Heart left ventricle (tissue), 16 donors: ENCODE data around the gene RBMS3. TPM values are rescaled to one million over a fixed set of nuclear protein-coding genes. Genes with fewer than 3 reads are reported as not detected.

Experiments
- ATAC-seq, 4 donors: fragments of 200-7000 bp; cut with Tn5 transposase; one replicate each; pipeline ENCODE4 v1.9.1; 2020 to 2022; ENCODE audit warnings: moderate library complexity in 4 of 4, mild to moderate bottlenecking in 3 of 4, moderate number of reproducible peaks in 1 of 4
- DNase-seq, 5 donors: peaks; one replicate each; pipeline ENCODE4 v3.0.0-alpha.2; 2020
- H3K27ac ChIP-seq, 12 donors: fragments of 200-600 bp; sonication (generic) in 4 of 12; one replicate each; pipeline versions ENCODE4 v1.5.0 to v1.8.0; 2016 to 2022; ENCODE audit warnings: mild to moderate bottlenecking in 2 of 12
- H3K27me3 ChIP-seq, 9 donors: fragments of 200-600 bp; sonication (generic) in 2 of 9; one replicate each; pipeline versions ENCODE4 v1.5.1 to v1.8.0; 2016 to 2022; ENCODE audit warnings: mild to moderate bottlenecking in 3 of 9
- H3K36me3 ChIP-seq, 9 donors: fragments of 200-600 bp; sonication (generic) in 2 of 9; one replicate each; pipeline versions ENCODE4 v1.5.0 to v1.8.0; 2018 to 2022; ENCODE audit warnings: mild to moderate bottlenecking in 2 of 9
- H3K4me1 ChIP-seq, 12 donors: fragments of 200-600 bp; sonication (generic) in 4 of 12; one replicate each; pipeline versions ENCODE4 v1.5.0 to v1.8.0; 2016 to 2022; ENCODE audit warnings: mild to moderate bottlenecking in 3 of 12
- H3K4me3 ChIP-seq, 12 donors: fragments of 200-600 bp; sonication (generic) in 4 of 12; one replicate each; pipeline versions ENCODE4 v1.5.0 to v1.8.0; 2017 to 2022; ENCODE audit warnings: mild to moderate bottlenecking in 9 of 12, moderate library complexity in 4 of 12
- H3K9me3 ChIP-seq, 12 donors: fragments of 200-600 bp; sonication (generic) in 4 of 12; one replicate each; pipeline versions ENCODE4 v1.5.0 to v1.8.0; 2016 to 2022; ENCODE audit warnings: mild to moderate bottlenecking in 1 of 12
- CTCF ChIP-seq, 12 donors: fragments of 200-600 bp; sonication (generic) in 4 of 12; IDR thresholded peaks; one replicate each; pipeline versions ENCODE4 v1.5.0 to v1.8.0; 2018 to 2022; ENCODE audit warnings: antibody characterized with exemption in 12 of 12, mild to moderate bottlenecking in 5 of 12
- POLR2A ChIP-seq, 2 donors: fragments of 450-650 bp; IDR thresholded peaks; one replicate each; pipeline ENCODE4 v1.6.1; 2017; ENCODE audit warnings: antibody characterized with exemption in 2 of 2, mild to moderate bottlenecking in 2 of 2, moderate library complexity in 2 of 2
- WGBS, 4 donors: extraction: QIAGEN DNeasy Blood & Tissue Kit in 2 of 4; methylation state at CpG; one replicate each; pipeline versions ENCODE4 v1.1.5 to v1.1.7; 2013 to 2018; 5-methylcytosine and 5-hydroxymethylcytosine counted together
- intact Hi-C, 10 donors: fragments of 100-400 bp; cut with DNase I; formaldehyde crosslinking; loops; one replicate each; pipeline versions ENCODE4 v1.11.1 to v1.14.2; 2022
- polyA plus RNA-seq, 2 donors: library from polyadenylated mRNA; stranded (reverse); fragments of 200-250 nt; gene quantifications; one replicate each; pipeline ENCODE4 v1.2.3, GENCODE V29; 2013
- total RNA-seq, 9 donors: library from RNA; depleted of rRNA in 2 of 9; stranded (reverse); fragments of >200 nt in 2 of 9; fragmentation: NEBNext Ultra II Directional in 3 of 9; extraction: Animal tissue kit (Norgen Biotek cat#: 25700) in 3 of 9; gene quantifications; one replicate each; pipeline versions ENCODE4 v1.1.0 to v1.2.4, GENCODE V29; 2016 to 2023
- donor health status: ischemic (EF 13 %, LVEDD 7.1; RV severe dilation, severe dysfunction).
- donor health status: healthy with polysubstance abuse.
- donor health status: DM: no; HTN: yes; CAD: no.
- donor health status: DM: no; HTN: no; CAD: no.
- donor health status: ischemic (EF 25% LVEDD 6.9; RV normal size, moderate dysfunction).
- donor health status: ischemic (EF 25% LVEDD 5.7; RV mildly dilated, moderate dysfunction).
- donor health status: healthy.
- donor health status: DM: yes; HTN: yes; CAD: no.
- donor health status: ischemic (EF 35%, LVEDD 5.7; RV mildly dilated, moderate dysfunction).
- donor health status: nonischemic (EF 11% LVEDD 7.7; RV severe dilation, severe dysfunction).
- donor health status: DM: yes; HTN: yes; CAD: no.
- donor health status: PGD.
- donor health status: ischemic (EF 29% LVEDD 5.4; RV normal size, mild dysfunction).
- donor health status: nonischemic (EF 23%, LVEDD 6.1; RV moderate dilation, normal function).

RBMS3 gene
- total and polyA plus RNA-seq, 11 donors: 4.8 to 35.6 (median 26.1) TPM

GRCh38 chr3:29346828-29347227 lies 66.0 kb downstream of the RBMS3 start:
- ATAC-seq (no peak), DNase-seq (no peak)
- no peaks in the 10 kb centered on the region for H3K36me3 ChIP-seq
- H3K9me3 ChIP-seq: no peaks in the 10 kb centered on the region
- 77 to 100% (median 96%) methylated on average over 1 of the region's 1 CpG for WGBS, 4 donors
- no peak overlapping the region for H3K27ac ChIP-seq
- intact Hi-C loops: no loop called here
- no peak overlapping the region for H3K4me3 ChIP-seq
- peaks cover 0 to 47% (median 15%) of the 10 kb centered on the region in 12 donors for H3K4me1 ChIP-seq
- TF ChIP-seq POLR2A (IDR thresholded peaks at IDR 0.05) (no peak), CTCF (IDR thresholded peaks at IDR 0.05) (no peak)
- no peaks in the 10 kb centered on the region for H3K27me3 ChIP-seq

GRCh38 chr3:29347412-29347811 lies 66.5 kb downstream of the RBMS3 start:
- Histone ChIP-seq H3K4me1 (peaks cover 0 to 47% (median 15%) of the 10 kb centered on the region in 12 donors), H3K27ac (no peak overlapping the region), H3K4me3 (no peak overlapping the region), H3K36me3 (no peaks in the 10 kb centered on the region), H3K9me3 (no peaks in the 10 kb centered on the region), H3K27me3 (no peaks in the 10 kb centered on the region)
- WGBS, 4 donors: 70 to 80% (median 74%) methylated on average over 5 of the region's 5 CpGs
- TF ChIP-seq POLR2A (IDR thresholded peaks at IDR 0.05) (no peak), CTCF (IDR thresholded peaks at IDR 0.05) (no peak)
- ATAC-seq (no peak), DNase-seq (no peak)
- intact Hi-C loops: no loop called here

- 77 to 88% (median 82%) methylated on average over 4 of the region's 4 CpGs for WGBS, 4 donors
- H3K36me3 ChIP-seq: no peaks in the 10 kb centered on the region
- no peak for ATAC-seq
These were observed 67.4 kb downstream of the RBMS3 start for GRCh38 chr3:29348316-29348715.

GRCh38 chr3:29349049-29349448 lies 68.2 kb downstream of the RBMS3 start:
- no peak for ATAC-seq

More at GRCh38 chr3:29348316-29348715, 67.4 kb downstream of the RBMS3 start:
- Histone ChIP-seq H3K27me3 (no peaks in the 10 kb centered on the region), H3K4me1 (peaks cover 0 to 50% (median 15%) of the 10 kb centered on the region in 12 donors), H3K4me3 (no peak overlapping the region), H3K27ac (no peak overlapping the region), H3K9me3 (no peaks in the 10 kb centered on the region)
- DNase-seq: no peak
- TF ChIP-seq POLR2A (IDR thresholded peaks at IDR 0.05) (no peak), CTCF (IDR thresholded peaks at IDR 0.05) (no peak)
- intact Hi-C loops: no loop called here

More at GRCh38 chr3:29349049-29349448, 68.2 kb downstream of the RBMS3 start:
- TF ChIP-seq CTCF (IDR thresholded peaks at IDR 0.05) (no peak), POLR2A (IDR thresholded peaks at IDR 0.05) (no peak)
- H3K27me3 ChIP-seq: no peaks in the 10 kb centered on the region
- no peaks in the 10 kb centered on the region for H3K9me3 ChIP-seq
- H3K4me3 ChIP-seq: no peak overlapping the region
- no peaks in the 10 kb centered on the region for H3K36me3 ChIP-seq
- intact Hi-C loops: no loop called here
- DNase-seq: no peak
- peaks cover 0 to 52% (median 12%) of the 10 kb centered on the region in 12 donors for H3K4me1 ChIP-seq
- WGBS, 4 donors: 67 to 75% (median 70%) methylated on average over 2 of the region's 2 CpGs
- H3K27ac ChIP-seq: no peak overlapping the region
